ENCODE measurements around the gene EIF3J.
"Not testable (repeated sequence)": the region's sequence is repeated elsewhere in the genome, so short reads cannot be mapped to it uniquely, and the experiment has no call there.

EIF3J gene, protein sequence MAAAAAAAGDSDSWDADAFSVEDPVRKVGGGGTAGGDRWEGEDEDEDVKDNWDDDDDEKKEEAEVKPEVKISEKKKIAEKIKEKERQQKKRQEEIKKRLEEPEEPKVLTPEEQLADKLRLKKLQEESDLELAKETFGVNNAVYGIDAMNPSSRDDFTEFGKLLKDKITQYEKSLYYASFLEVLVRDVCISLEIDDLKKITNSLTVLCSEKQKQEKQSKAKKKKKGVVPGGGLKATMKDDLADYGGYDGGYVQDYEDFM

DNA sequence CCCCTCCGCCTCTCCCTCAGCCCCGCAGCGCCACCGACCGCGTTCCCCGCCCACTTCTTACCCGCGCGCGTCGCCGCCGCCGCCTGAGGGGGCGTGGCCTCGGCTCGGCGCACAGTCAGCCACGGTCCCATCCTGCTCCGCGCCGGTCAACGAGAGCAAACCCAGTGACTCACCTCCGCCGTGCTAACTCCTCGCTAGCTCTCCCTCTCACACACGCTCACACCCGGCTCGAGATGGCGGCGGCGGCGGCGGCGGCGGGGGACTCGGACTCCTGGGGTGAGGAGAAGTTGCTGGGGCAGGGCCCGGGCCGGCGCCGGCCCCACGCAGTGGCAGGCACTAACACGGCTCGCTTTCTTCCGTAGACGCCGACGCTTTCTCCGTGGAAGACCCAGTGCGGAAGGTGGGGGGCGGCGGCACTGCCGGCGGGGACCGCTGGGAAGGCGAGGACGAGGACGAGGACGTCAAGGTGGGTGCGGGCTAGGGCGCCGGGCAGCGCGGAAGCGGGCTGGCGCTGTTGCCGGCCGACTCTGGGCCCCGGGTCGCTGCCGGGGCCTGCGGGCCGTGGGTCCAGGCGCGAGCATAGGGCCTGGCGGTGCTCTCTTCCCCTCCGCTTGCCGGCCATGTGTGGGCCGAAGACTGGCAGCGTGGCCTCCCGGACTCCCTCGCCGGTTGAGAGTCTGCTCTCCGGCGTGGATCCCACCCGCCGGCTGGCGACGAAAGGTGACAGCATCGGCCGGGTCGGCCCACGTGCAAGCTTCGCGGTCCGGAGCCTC lies at the start of gene EIF3J:
Gene EIF3J, plus strand, starts transcription at position 186 of the 773 bp plus-strand sequence. Its CDS starts 48 bp downstream, at position 234.
- peak; percentile 82 to 91 (median 88) for DNase-seq (ENCODE audit: low read depth in 4 of 4, low spot score in 1 of 4)

DNA sequence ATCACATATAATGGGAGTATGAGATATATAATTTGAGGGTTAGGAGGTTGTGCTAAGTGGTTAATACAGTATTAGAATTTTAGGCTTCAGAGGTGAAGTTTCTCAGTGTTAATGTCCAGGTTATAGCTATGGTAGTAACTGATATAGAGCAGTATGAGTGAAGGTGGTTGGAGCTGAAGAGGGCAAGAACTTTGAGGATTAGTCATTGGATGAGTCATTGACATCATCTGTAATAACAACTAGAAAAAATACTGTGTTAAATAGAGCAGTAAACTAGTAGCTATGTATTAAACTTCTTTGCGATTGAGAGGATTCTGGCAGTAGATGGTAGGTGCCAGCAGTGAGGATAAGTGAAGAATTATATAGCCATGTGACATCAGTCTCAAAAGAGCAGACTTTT lies 47.5 kb upstream of the EIF3J start:
- no peak for DNase-seq (ENCODE audit: low read depth in 4 of 4, low spot score in 1 of 4)

DNA sequence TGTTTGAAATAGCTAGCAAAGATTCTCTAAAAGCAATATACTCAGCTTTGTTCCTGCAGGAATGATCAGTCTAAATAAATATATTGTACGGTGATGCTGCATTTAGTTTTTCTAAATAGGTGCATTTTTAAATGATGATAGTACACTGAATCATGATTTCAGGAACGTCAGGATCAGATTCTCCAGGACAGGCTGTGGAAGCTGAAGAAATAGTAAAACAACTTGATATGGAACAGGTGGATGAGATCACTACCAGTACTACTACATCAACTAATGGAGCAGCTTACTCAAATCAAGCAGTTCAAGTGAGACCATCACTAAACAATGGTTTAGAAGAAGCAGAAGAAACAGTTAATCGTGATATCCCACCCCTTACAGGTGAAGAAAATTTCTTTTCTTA lies 46.3 kb upstream of the EIF3J start:
- DNase-seq (ENCODE audit: low read depth in 4 of 4, low spot score in 1 of 4) = no peak

DNA sequence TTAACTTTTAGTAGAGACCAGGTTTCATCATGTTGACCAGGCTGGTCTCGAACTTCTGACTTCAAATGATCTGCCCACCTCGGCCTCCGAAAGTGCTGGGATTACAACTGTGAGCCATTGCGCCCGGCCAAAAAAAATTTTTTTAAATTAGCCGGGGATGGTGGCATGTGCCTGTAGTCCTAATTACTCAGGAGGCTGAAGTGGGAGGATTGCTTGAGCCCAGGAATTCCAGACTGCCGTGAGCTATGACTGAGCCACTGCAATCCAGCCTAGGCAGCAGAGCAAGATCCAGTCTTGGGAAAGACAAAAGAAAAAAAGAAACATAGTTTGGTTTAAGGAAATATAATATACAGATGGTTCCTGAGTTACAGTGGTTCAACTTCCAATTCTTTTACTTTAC lies 44.9 kb upstream of the EIF3J start:
- DNase-seq (ENCODE audit: low read depth in 4 of 4, low spot score in 1 of 4) = no peak

DNA sequence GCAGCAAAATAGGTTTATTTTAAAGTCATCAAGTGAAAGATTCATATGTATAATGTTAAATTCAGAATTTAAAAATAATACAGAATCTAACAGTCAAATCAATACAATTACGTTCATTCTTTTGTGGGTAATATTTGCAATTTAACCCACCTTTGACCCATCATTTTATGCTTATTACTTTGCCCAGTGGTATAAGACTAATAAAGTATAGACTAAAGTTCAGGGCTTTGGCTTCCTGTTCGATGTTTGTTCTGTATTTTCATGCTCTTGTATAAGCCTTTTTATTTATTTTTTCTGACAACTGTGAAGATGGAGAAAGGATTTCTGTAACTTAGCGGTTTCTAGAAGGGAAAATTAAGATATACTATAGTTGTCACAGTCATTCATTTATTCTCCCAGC lies 44.3 kb upstream of the EIF3J start:
- no peak for DNase-seq (ENCODE audit: low read depth in 4 of 4, low spot score in 1 of 4)

DNA sequence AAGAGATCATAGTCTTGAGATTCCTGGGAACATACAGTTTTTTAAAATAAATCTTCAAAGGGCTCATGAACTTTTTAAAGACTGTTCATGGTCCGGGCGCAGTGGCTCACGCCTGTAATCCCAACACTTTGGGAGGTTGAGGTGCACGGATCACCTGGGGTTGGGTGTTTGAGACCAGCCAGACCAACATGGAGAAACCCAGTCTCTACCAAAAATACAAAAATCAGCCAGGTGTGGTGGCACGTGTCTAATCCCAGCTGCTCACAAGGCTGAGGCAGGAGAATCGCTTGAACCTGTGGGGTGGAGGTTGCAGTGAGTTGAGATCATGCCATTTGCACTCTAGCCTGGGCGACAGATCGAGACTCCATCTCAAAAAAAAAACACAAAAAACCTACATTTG lies 41.4 kb upstream of the EIF3J start:
- no peak for DNase-seq (ENCODE audit: low read depth in 4 of 4, low spot score in 1 of 4)

DNA sequence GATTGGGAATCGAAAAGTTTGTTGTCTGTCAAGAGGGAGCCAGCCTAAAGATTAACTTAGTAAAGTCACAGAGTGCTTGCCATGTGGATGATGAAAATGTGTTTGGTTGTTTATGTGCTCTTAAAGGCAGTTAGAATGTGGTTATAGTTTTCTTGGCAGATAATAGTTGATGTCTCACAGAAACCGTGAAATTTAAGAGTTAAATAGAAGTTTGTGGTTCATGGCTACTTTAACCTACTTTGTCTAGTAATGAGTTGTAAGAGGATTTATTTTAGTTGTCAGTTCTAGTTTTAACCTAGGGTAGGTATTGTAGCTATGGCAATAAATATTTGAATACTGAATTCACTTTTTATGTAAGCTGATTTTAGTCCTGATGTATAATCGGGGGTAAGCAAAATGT lies 36.4 kb upstream of the EIF3J start:
- DNase-seq (ENCODE audit: low read depth in 4 of 4, low spot score in 1 of 4) = no peak

DNA sequence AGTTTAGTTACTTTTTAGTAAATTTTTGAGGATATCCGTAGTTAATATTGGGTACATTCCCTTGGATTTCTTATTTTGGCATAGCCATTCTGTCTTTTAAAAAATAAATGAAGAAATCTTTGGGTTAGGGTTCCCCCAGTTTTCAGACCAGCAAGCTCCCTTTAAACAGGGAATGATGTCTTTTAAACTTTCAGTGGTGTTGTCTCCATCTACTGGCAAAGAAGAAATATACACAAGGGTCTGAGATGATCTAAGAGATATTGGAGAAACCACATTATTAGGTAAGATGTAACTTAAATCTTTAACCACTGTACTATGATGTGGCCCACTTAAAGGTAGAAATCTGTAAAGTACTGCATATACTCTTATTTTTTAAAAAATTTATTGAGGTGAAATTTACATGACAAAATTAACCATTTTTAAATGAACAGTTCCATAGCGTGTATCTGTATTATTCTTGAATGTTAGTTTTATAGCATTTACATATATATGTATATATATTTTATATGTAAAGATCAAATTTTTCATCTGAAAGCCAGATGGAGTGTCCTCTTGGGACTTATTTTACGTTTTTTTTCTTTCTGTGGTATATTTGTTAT lies 35.1 kb upstream of the EIF3J start:
- DNase-seq (ENCODE audit: low read depth in 4 of 4, low spot score in 1 of 4) = no peak

DNA sequence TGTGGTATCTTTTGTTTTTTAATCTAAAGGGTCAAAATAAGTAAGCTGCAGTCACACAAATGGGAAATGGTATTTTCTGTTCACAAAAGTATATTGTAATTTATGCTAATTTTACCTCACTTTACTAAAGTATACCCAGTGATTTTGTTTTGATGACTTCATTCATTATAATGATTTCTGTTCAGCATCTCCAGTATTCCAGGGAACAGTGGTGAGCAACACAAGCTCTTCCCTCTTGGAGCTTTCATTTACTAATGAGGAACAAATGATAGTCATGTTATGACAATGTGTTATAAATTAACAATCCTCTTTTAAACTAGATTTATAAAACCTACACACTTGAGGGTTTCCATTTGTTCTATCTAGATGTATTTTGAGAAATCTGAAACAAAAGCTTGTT lies 20.5 kb upstream of the EIF3J start:
- no peak for DNase-seq (ENCODE audit: low read depth in 4 of 4, low spot score in 1 of 4)

DNA sequence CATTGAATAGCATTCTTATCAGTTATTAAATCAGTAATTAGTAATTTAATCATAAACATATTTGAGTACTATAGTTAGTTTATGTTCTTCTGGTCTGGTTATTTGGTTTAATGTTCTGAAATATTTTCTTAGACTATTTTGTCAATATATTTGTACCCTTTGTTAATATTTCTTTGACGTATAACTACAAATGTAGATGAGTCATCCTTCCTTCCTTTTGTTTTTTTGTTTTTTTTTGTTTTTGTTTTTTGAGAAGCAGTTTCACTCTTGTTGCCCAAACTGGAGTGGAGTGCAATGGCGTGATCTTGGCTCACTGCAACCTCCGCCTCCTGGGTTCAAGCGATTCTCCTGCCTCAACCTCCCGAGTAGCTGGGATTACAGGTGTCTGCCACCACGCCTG lies 17.4 kb upstream of the EIF3J start:
- no peak for DNase-seq (ENCODE audit: low read depth in 4 of 4, low spot score in 1 of 4)

DNA sequence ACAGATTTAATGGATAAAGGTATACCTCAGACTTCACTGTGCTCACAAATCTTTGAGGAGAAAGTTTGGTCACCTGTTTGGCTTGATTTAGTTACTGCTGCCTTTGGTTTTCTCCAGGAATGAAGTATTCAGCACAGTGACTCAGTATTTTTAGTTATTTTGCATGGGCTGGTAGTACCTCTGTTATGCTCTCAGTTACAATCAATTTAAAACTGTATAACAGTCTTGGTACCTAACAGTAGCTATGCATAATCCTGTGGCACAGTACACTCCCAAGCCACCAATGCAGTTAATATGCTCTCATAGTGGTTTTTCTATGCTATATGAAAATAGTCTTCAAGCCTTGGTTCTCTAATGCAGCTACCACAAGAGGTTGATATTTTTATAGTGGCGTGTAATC lies 11.9 kb upstream of the EIF3J start:
- DNase-seq (ENCODE audit: low read depth in 4 of 4, low spot score in 1 of 4) = no peak

DNA sequence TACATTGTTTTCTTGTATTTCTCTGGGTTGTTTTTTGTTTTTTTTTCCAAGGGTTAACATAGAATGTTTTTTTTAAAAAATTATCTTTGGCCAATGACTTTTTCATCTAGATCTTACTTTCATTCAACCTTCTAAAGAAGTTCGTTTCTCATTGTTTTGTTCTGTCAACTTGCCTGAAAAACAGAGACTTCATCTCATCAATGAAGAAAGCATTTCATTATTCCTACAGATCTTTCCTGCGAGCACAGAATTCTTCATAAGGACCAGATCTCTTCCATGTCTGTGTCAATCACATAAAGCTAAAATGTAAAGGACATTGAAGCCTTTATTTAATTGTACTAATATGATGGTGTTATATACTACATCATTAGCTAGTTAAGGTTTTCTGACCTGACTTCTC lies 9.7 kb upstream of the EIF3J start:
- no peak for DNase-seq (ENCODE audit: low read depth in 4 of 4, low spot score in 1 of 4)

DNA sequence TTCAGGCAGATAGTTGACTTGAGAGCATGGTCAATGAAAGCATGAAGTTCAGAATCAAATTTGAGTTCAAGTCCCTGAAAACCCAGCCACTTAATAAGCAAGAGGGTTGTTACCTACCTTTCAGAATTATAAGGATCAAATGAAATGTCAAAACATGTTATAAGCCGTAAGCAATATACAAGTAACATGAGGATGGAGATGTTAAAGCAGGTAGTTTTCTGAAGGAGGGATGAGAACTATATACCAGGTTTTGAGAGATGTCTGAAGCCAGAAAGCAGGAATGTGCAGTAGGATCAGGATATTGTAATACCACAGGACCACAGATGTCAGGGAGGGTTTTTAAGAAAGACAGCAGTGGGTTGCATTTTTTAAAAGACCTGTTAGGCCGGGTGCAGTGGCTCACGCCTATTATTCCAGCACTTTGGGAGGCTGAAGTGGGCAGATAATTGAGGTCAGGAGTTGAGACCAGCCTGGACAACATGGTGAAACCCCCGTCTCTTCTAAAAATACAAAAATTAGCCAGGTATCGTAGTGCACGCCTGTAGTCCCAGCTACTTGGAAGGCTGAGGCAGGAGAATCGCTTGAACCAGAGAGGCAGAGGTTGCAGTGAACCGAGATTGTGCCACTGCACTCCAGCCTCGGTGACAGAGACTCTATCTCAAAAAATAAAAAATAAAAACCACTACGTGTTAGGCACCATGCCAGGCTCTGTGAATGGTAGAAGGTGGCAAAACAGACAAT lies 6.9 kb upstream of the EIF3J start:
- no peak for DNase-seq (ENCODE audit: low read depth in 4 of 4, low spot score in 1 of 4)

DNA sequence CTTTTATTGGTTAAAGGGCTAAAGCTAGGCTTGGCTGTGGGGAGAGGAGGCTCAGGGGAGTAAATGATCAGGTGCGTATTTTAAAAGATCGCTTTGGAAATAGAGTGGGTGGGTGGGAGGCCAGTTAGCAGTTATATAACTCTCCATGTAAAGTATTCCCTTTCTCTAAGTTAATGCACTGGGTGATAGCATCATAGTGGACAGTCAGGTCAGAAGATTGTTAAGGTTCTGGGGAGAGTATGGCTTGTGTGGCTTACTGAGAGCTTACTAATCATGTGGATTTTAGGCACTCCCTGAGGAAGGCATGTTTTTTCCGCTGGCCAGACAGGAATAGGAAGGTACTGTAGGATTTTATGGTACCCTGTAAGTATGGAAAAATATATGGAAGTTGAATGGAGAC lies 6.3 kb upstream of the EIF3J start:
- DNase-seq (ENCODE audit: low read depth in 4 of 4, low spot score in 1 of 4) = no peak

DNA sequence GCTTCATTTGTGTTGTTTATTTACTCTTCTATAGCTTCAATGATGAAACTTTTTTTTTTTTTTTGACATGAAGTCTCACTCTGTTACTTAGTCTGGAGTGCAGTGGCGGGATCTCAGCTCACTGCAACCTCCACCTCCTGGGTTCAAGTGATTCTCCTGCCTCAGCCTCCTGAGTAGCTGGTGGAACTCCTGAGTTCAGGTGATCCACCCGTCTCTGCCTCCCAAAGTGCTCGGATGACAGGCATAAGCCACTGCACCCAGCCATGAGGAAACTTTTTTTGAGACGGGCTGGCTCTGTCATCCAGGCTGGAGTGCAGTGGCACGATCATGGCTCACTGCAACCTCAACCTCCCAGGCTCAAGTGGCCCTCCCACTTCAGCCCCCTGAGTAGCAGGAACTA lies 4.7 kb upstream of the EIF3J start:
- DNase-seq (ENCODE audit: low read depth in 4 of 4, low spot score in 1 of 4) = not testable (repeated sequence)

DNA sequence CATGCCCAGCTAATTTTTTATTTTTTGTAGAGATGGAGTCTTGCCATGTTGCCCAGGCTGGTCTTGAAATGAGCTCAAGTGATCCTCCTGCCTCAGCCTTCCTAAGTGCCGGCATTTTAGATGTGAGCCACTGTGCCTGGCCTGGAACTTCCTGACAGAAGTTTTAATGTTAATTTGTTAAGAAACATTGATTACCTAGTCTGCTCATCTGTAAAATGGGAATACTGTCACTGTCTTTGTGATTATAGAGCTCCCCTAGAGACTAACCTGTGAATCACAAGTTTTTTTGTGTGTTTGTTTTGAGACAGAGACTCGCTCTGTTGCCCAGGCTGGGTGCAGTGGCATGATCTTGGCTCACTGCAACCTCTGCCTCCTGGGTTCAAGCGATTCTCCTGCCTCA lies 4.3 kb upstream of the EIF3J start:
- no peak for DNase-seq (ENCODE audit: low read depth in 4 of 4, low spot score in 1 of 4)

DNA sequence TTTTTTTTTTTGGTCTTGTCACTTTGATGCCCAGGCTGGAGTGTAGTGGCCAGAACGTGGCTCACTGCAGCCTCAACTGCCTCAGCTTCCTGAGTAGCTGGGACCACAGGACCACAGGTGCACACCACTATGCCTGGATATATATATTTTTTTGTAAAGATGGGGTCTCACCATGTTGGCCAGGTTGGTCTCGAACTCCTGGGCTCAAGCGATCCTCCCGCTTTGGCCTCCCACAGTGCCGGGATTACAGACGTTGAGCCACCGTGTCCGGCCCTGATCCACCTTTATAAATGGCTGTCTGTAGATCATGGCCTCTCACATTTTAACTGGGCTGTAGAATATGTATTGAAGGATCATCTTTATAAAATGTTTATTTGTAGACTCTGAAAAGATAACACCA lies 1.9 kb upstream of the EIF3J start:
- no peak for DNase-seq (ENCODE audit: low read depth in 4 of 4, low spot score in 1 of 4)

DNA sequence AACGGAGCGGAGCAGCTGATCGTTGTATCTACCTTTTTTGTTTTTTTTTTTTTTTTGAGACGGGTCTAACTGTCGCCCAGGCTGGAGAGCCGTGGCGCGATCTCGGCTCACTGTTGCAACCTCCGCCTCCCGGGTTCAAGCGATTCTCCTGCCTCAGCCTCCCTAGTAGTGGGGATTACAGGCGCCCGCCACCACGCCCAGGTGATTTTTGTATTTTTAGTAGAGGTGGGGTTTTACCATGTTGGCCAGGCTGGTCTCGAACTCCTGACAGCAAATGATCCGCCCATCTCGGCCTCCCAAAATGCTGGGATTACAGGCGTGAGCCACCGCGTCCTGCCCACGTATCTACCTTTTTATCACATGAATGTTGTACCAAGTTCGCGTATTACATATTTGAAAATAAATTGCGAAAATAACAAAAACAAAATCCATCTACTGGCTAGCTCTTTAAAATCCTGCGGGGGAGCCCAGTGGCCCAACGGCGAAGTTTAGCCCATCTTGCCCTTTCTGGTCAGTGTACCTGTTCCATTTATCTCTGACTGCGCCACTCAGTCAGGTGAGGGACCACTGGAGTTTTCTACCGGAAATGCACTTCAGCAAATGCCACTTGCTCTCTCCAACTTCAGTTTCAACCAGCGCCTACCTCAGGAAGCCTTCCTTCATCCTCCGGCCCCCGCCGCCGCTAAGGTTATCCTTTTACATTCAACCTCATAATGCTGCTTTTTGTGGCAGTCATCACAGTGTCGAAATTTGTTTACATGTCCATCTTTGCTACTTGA lies 1.2 kb upstream of the EIF3J start:
- DNase-seq (ENCODE audit: low read depth in 4 of 4, low spot score in 1 of 4) = no peak

DNA sequence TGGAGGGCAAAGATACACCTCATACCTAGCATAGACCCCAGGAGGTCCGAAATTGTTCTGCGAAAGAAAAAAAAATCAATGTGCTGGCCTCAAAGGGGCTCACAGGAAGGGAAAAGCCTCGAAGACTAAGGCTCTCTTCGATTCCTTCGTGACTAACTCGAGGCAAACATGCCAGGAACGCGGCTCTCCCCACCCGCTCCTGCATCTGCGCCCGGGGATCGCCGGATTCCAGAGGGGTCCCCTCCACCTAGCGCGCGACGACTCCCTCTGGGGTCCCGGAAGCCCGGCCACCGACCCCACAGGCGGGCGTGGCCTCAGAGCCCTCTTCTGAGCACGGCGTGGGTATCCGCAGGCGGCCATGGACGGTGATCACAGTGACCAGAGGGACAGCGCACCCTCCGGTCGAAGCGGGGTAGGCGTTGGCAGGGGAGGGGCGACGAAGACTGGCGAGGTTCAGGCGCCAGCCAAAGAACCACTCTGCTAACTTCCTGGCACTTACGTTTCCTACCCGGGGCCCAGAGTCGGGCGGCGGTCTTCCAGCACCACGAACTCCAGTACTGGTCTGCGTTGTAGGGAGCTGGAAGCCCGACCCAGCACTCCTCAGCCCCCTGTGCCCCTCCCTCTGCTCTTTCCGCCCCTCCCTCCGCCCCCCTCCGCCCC lies 515 bp upstream of the EIF3J start:
- DNase-seq (ENCODE audit: low read depth in 4 of 4, low spot score in 1 of 4) = no peak

DNA sequence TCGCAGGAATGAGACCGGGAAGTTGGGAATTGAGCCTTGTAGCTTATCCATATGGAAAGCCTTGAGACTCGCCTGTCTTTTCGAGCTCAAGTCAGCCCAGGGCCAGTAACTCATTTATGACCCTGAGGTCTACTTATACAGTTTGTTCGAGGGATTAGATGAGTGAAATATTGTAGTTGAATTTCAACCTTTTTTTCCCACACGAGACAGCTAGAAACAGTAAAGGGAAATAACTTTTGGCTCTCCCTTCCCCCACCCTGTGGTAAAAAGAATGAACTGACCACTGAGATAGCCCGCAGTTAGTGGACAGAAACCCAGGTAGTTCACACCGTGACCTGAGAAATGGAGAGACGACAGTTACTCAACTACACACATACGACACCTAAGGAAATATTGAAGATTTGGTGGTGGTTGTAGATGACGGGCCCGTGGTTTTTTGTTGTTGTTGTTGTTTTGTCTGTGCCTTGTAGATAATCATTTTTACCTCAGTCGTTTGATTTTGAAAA lies 841 bp downstream of the EIF3J start:
- no peak for DNase-seq (ENCODE audit: low read depth in 4 of 4, low spot score in 1 of 4)
